ENCODE results near the gene TICAM2.

The TICAM2 gene

DNA sequence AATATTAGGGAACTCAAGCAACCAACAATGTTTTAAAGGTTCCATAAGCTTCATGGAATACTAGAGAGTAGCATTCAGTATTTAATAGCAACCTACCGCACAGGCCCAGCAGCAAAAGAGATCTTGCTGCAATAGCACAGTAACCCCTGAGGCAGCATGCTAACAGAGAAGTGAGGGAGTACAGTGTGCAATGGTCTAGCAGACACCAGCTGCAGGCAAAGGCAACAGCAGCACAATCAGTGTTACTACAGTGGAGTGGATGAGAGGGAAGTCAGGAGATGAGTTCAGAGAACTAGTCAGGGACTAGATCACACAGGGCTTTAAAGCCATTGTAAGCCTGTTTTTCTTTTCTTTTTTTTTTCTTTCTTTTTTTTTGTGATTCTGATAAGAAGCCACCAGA, 2.8 kb downstream of the TICAM2 start (continued):
- TF ChIP-seq ZNF654 (tag by site-specific recombination; IDR thresholded peaks at IDR 0.05; ENCODE audit: low read depth) = no peak
- no peak for TF ChIP-seq EGR2 (tag by site-specific recombination; IDR thresholded peaks at IDR 0.05; ENCODE audit: low read depth)
- TF ChIP-seq ZNF121 (tag by site-specific recombination; IDR thresholded peaks at IDR 0.05) = no peak
- no peak for TF ChIP-seq ZNF404 (tag by site-specific recombination; IDR thresholded peaks at IDR 0.05)
- no peak for TF ChIP-seq ZNF776 (tag by site-specific recombination; IDR thresholded peaks at IDR 0.05; ENCODE audit: borderline replicate concordance)
- TF ChIP-seq ZNF433 (tag by site-specific recombination; IDR thresholded peaks at IDR 0.05; ENCODE audit: low read depth) = no peak
- TF ChIP-seq, protein P1, sequence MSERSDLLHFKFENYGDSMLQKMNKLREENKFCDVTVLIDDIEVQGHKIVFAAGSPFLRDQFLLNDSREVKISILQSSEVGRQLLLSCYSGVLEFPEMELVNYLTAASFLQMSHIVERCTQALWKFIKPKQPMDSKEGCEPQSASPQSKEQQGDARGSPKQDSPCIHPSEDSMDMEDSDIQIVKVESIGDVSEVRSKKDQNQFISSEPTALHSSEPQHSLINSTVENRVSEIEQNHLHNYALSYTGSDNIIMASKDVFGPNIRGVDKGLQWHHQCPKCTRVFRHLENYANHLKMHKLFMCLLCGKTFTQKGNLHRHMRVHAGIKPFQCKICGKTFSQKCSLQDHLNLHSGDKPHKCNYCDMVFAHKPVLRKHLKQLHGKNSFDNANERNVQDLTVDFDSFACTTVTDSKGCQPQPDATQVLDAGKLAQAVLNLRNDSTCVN (tag by site-specific recombination; optimal IDR thresholded peaks at IDR 0.05) = no peak

DNA sequence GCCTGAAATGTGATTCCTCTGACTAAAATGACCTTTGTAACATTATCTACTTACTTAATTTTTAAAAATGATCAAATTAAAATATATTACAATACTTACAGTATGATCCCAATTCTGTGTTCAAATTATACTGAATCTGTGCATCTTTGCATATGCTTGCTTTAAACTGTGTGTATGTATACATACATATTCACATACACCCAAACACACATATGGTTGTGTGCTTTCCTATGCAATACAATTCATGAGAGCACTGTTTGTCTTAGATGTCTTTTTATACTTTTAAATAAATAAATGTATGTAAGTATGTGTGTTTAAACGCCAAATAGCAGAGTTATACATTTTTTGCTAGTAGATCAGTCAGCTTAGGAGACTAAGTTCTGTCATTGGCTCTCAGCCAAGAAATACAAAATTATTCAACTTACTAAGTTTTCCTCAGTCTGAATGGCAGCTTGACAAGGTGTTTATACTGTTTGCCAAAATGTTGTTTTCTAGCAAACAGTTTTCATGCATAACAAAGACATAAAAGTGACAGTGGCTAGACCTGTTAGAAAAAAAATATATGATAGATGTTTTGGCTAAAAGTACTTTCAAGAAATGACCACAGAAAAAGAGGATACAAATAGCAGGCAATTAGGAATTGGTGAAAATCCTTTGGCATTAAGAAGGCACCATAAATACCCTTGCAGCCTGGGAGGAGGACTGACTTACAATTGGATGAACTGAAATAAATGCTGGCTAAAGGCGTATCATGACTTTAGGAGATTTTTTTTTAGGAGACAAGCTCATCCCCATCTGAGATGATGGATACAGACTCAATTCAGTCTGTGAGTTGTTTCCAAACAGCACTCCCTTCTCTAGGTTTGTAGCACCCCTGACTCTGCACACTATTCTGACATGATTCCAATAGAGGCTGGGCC, 7.9 kb downstream of the TICAM2 start:
- no peaks in the 10 kb centered on the region for H3K36me3 ChIP-seq (ENCODE audit: control insufficient read depth in 2 of 2, insufficient read depth in 1 of 2, low read length in 2 of 2)
- no peaks in the 10 kb centered on the region for H3K9me3 ChIP-seq (ENCODE audit: control insufficient read depth, insufficient read depth, low read depth, low read length)
- peaks cover 6% of the 10 kb centered on the region; the same call in 1 of the 2 replicates for H3K4me1 ChIP-seq (ENCODE audit: control insufficient read depth, insufficient read depth, low read length)
- ChIA-PET POLR2A (no interaction called here), CTCF (interaction anchor here (0.6 to 1.3 kb wide), 2 partner anchors 20 to 279 kb away, joined by 3 to 4 read pairs; no protein-coding TSS in a partner anchor)
- H3K4me3 ChIP-seq (ENCODE audit: low read depth, low read length) = no peak overlapping the region
- H3K27ac ChIP-seq (ENCODE audit: extremely low read depth, low read depth, low read length) = no peak overlapping the region
- TF ChIP-seq ZNF37A (tag by site-specific recombination; IDR thresholded peaks at IDR 0.05) = peak; percentile 27; the same call in 1 of the 2 replicates
- no peak for TF ChIP-seq ZNF211 (tag by site-specific recombination; IDR thresholded peaks at IDR 0.05; ENCODE audit: low read depth)
- TF ChIP-seq, protein P2, sequence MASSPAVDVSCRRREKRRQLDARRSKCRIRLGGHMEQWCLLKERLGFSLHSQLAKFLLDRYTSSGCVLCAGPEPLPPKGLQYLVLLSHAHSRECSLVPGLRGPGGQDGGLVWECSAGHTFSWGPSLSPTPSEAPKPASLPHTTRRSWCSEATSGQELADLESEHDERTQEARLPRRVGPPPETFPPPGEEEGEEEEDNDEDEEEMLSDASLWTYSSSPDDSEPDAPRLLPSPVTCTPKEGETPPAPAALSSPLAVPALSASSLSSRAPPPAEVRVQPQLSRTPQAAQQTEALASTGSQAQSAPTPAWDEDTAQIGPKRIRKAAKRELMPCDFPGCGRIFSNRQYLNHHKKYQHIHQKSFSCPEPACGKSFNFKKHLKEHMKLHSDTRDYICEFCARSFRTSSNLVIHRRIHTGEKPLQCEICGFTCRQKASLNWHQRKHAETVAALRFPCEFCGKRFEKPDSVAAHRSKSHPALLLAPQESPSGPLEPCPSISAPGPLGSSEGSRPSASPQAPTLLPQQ (tag by site-specific recombination; IDR thresholded peaks at IDR 0.05) = no peak
- TF ChIP-seq ZNF670 (tag by site-specific recombination; IDR thresholded peaks at IDR 0.05; ENCODE audit: low read depth) = no peak
- peak; percentile 23; the same call in 1 of the 2 replicates for TF ChIP-seq ZNF335 (tag by site-specific recombination; conservative IDR thresholded peaks at IDR 0.05)
- no peak for TF ChIP-seq ZNF423 (tag by site-specific recombination; IDR thresholded peaks at IDR 0.05)
- TF ChIP-seq, protein P3, sequence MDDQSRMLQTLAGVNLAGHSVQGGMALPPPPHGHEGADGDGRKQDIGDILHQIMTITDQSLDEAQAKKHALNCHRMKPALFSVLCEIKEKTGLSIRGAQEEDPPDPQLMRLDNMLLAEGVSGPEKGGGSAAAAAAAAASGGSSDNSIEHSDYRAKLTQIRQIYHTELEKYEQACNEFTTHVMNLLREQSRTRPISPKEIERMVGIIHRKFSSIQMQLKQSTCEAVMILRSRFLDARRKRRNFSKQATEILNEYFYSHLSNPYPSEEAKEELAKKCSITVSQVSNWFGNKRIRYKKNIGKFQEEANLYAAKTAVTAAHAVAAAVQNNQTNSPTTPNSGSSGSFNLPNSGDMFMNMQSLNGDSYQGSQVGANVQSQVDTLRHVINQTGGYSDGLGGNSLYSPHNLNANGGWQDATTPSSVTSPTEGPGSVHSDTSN (CRISPR knock-in tag; IDR thresholded peaks at IDR 0.05) = no peak
- no peak for TF ChIP-seq BCL11B (tag by site-specific recombination; IDR thresholded peaks at IDR 0.05; ENCODE audit: low read depth)
- TF ChIP-seq ZNF404 (tag by site-specific recombination; IDR thresholded peaks at IDR 0.05) = no peak
- no peak for TF ChIP-seq ZBTB1 (tag by site-specific recombination; IDR thresholded peaks at IDR 0.05)
- TF ChIP-seq, protein P4, sequence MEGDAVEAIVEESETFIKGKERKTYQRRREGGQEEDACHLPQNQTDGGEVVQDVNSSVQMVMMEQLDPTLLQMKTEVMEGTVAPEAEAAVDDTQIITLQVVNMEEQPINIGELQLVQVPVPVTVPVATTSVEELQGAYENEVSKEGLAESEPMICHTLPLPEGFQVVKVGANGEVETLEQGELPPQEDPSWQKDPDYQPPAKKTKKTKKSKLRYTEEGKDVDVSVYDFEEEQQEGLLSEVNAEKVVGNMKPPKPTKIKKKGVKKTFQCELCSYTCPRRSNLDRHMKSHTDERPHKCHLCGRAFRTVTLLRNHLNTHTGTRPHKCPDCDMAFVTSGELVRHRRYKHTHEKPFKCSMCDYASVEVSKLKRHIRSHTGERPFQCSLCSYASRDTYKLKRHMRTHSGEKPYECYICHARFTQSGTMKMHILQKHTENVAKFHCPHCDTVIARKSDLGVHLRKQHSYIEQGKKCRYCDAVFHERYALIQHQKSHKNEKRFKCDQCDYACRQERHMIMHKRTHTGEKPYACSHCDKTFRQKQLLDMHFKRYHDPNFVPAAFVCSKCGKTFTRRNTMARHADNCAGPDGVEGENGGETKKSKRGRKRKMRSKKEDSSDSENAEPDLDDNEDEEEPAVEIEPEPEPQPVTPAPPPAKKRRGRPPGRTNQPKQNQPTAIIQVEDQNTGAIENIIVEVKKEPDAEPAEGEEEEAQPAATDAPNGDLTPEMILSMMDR (tag by site-specific recombination; IDR thresholded peaks at IDR 0.05) = no peak
- no peak for TF ChIP-seq ZNF621 (tag by site-specific recombination; IDR thresholded peaks at IDR 0.05)
- no peak for TF ChIP-seq ZNF2 (tag by site-specific recombination; IDR thresholded peaks at IDR 0.05)
- TF ChIP-seq, protein P5, sequence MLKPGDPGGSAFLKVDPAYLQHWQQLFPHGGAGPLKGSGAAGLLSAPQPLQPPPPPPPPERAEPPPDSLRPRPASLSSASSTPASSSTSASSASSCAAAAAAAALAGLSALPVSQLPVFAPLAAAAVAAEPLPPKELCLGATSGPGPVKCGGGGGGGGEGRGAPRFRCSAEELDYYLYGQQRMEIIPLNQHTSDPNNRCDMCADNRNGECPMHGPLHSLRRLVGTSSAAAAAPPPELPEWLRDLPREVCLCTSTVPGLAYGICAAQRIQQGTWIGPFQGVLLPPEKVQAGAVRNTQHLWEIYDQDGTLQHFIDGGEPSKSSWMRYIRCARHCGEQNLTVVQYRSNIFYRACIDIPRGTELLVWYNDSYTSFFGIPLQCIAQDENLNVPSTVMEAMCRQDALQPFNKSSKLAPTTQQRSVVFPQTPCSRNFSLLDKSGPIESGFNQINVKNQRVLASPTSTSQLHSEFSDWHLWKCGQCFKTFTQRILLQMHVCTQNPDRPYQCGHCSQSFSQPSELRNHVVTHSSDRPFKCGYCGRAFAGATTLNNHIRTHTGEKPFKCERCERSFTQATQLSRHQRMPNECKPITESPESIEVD (tag by site-specific recombination; IDR thresholded peaks at IDR 0.05) = peak; percentile 87
- no peak for TF ChIP-seq ZNF214 (tag by site-specific recombination; IDR thresholded peaks at IDR 0.05; ENCODE audit: borderline replicate concordance)
- no peak for TF ChIP-seq OSR2 (tag by site-specific recombination; IDR thresholded peaks at IDR 0.05)
- no peak for TF ChIP-seq ZFP41 (tag by site-specific recombination; IDR thresholded peaks at IDR 0.05; ENCODE audit: borderline replicate concordance)
- no peak for TF ChIP-seq ZNF529 (tag by site-specific recombination; IDR thresholded peaks at IDR 0.05; ENCODE audit: insufficient replicate concordance)
- TF ChIP-seq KLF9 (tag by site-specific recombination; IDR thresholded peaks at IDR 0.05; ENCODE audit: low read depth) = no peak
- no peak for TF ChIP-seq ZNF473 (tag by site-specific recombination; IDR thresholded peaks at IDR 0.05)
- TF ChIP-seq SALL2 (tag by site-specific recombination; IDR thresholded peaks at IDR 0.05; ENCODE audit: borderline replicate concordance) = no peak
- no peak for TF ChIP-seq ZNF555 (tag by site-specific recombination; conservative IDR thresholded peaks at IDR 0.05)
- 0 out of 2 replicates have a peak, but pooled peaks have one; percentile 13 for TF ChIP-seq ZNF830 (tag by site-specific recombination; IDR thresholded peaks at IDR 0.05; ENCODE audit: low read depth)

Data from HEK293 (cell line).